H7 (cell line): ENCODE results near the gene TCF12. TPM values are rescaled to one million over a fixed set of nuclear protein-coding genes. Genes with fewer than 3 reads are reported as not detected.

Experiments used
- DNase-seq: peaks from one replicate; pipeline ENCODE4 v3.0.0; 2012
- H3K27me3 ChIP-seq: 2 replicates; pipeline ENCODE4 v1.6.0; 2011; ENCODE audit warnings: mild to moderate bottlenecking, low read length; ENCODE audit not compliant: control insufficient read depth, insufficient read depth
- H3K36me3 ChIP-seq: replicated peaks from 2 replicates; pipeline ENCODE4 v1.5.1; 2011; ENCODE audit warnings: low read length; ENCODE audit not compliant: control insufficient read depth, insufficient read depth
- H3K4me3 ChIP-seq: 2 replicates; pipeline ENCODE4 v1.5.1; 2011; ENCODE audit warnings: low read depth, mild to moderate bottlenecking, control low read depth, low read length, moderate library complexity; ENCODE audit not compliant: insufficient read depth
- total RNA-seq: library from RNA; depleted of rRNA; stranded (reverse); fragments of >200 nt; shearing (Covaris generic); gene quantifications from 2 replicates; pipeline ENCODE4 v1.2.3, GENCODE V29; 2014; rRNA removed

TCF12 gene
- 54.5 and 91.7 TPM in 2 replicates for total RNA-seq

DNA sequence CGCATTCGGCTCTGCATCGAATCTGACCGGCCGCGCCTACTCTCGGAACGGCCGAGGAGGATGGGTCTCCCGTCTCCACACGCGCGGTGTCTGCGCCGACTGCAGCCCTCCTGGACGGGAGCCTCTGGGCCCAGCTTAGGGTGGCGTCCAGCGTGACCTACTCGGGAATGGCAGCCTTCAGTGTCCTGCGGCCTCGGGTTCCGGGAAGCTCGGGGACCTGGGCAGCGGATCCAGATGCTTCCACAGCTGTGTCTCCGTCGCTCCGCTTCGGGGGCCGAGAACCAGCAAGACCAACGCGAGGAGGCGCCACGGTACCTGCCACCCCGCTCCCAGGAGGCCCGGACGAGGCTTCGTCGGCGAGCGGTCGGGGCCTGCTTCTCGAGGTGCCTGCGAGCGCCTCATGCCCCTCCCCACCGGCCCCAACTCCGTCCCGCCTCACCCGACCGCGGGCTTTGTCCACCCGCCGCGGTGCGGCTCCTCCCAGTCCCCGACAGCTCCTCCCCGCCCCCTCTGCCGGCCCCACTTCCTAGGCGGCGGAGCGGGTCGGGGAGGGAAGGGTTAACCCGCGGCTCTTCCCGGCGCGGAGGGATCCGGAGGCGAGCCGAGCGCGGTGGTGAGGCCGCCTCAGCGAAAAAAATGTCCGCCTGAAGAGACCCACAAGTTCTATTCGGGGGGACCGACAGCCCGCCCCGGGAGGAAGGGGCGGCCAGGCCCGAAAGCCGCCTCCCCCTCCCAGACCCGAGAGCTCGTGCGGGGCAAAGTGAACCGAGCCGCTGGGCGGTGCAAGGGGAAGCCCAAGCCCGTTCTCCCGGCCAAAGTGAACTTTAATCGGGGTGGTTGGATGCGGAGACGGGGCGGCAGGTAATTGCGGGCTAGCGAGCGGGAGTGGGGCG, at the start of gene TCF12:
TCF12 (plus strand) TSS at position 599 of the 893 bp plus-strand sequence. CDS start 1,270 bp downstream, outside the sequence.
- DNase-seq, result peak; percentile 95
- Histone ChIP-seq H3K27me3 (no peaks in the 10 kb centered on the region), H3K36me3 (no peaks in the 10 kb centered on the region; the same call in 1 of the 2 replicates), H3K4me3 (peak within 1 kb of the TSS; percentile 90)

DNA sequence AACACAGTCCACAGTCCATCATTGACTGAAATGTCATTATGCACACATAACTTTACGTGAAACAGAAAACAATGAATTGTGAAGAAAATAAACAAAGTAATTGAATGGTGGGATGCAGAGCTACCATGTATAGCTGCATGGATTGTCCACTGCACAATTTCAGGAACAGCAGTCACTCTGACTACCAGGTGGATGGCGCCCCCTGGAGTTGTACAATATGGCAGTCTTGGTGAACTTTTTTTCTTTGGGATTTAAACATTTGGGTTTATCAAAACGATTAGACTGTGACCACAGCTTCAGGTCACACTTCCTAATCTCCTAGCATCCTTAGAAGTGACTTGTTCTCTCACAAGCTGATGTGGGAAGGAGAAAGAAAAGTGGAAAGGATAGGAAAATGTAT, 48.9 kb upstream of the TCF12 start:
- no peak for DNase-seq
- H3K4me3 ChIP-seq, result no peak overlapping the region
- no peaks in the 10 kb centered on the region for H3K27me3 ChIP-seq
- no peaks in the 10 kb centered on the region for H3K36me3 ChIP-seq

DNA sequence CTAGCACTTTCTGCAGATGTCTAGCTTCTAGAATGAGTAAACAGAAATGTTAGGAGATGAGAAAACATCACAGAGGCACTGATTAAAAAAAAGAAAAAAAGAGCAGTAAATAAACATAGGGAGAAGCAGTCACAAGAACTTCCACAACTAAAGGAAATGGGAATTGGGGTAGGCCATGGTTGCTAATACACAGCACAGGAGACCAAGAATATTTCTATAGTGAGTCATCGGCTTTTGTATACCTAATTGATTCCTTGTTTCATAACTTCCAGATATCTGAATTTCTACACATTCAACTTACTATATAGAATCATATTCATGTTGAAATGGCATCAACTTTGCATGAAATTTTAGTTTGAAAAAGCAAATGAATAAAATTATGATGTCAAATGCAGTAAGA, 47.3 kb upstream of the TCF12 start:
- no peak for DNase-seq
- H3K36me3 ChIP-seq, result no peaks in the 10 kb centered on the region
- H3K27me3 ChIP-seq, result no peaks in the 10 kb centered on the region
- no peak overlapping the region for H3K4me3 ChIP-seq

GRCh38 chr15:56871867-56872266, 46.6 kb upstream of the TCF12 start:
- no peak overlapping the region for H3K4me3 ChIP-seq
- no peaks in the 10 kb centered on the region for H3K36me3 ChIP-seq
- DNase-seq, result no peak
- H3K27me3 ChIP-seq, result no peaks in the 10 kb centered on the region

- no peaks in the 10 kb centered on the region for H3K36me3 ChIP-seq
- no peak overlapping the region for H3K4me3 ChIP-seq
- no peaks in the 10 kb centered on the region for H3K27me3 ChIP-seq
- DNase-seq, result no peak
Measured at GRCh38 chr15:56877255-56877970, 41.0 kb upstream of the TCF12 start.

DNA sequence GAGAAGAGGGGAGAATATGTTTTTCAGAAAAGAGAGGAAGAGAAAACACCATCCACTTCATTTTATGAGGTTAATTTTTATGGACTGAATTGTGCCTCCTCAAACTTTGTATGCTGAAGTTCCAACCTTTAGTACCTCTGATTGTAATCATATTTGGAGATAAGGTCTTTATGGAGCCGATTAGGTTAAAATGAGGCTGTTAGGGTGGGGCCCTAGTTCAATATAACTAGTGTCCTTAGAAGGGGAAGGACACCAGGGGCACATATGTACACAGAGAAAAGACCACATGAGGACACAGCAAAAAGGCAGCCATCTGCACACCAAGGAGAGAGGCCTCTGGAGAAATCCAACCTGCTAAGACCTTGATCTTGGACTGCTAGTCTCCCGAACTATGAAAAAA, 38.9 kb upstream of the TCF12 start:
- no peaks in the 10 kb centered on the region for H3K27me3 ChIP-seq
- no peaks in the 10 kb centered on the region for H3K36me3 ChIP-seq
- H3K4me3 ChIP-seq, result no peak overlapping the region
- DNase-seq, result no peak

GRCh38 chr15:56883088-56883487, 35.4 kb upstream of the TCF12 start:
- Histone ChIP-seq H3K27me3 (no peaks in the 10 kb centered on the region), H3K36me3 (no peaks in the 10 kb centered on the region), H3K4me3 (no peak overlapping the region)
- DNase-seq, result no peak

DNA sequence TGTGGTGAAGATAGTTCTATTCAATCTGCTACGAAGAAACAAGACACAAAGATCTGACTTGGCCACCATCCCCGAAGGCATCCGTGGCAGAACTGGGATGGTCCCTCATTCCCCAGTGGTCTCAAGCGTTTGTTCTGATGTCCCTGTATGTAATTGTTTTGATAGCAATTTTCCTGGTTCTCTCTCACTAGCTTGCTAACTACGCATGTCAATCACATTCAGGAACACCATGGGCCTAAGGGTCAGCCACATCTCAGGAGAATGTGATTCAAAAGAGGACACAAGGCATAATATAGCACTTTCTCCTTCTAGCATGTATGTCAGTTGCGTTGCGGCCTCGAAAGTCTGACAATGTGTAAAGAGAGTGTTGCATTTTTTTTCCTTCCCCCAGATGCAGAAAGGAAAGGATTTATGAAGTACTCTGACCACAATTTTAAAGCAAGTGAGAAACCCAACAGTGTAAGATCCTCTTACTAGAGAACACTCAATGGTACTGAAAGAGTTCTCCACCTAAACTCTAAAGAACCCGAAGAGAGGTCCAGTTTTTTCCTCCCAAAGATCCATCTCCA, 32.0 kb upstream of the TCF12 start:
- H3K27me3 ChIP-seq, result no peaks in the 10 kb centered on the region
- no peak for DNase-seq
- H3K36me3 ChIP-seq, result no peaks in the 10 kb centered on the region
- peak overlapping the region; percentile 67 for H3K4me3 ChIP-seq

- Histone ChIP-seq H3K4me3 (peak overlapping the region; percentile 67), H3K27me3 (no peaks in the 10 kb centered on the region), H3K36me3 (no peaks in the 10 kb centered on the region)
- peak; percentile 93 for DNase-seq
Measured at GRCh38 chr15:56886932-56887781, 31.3 kb upstream of the TCF12 start.

DNA sequence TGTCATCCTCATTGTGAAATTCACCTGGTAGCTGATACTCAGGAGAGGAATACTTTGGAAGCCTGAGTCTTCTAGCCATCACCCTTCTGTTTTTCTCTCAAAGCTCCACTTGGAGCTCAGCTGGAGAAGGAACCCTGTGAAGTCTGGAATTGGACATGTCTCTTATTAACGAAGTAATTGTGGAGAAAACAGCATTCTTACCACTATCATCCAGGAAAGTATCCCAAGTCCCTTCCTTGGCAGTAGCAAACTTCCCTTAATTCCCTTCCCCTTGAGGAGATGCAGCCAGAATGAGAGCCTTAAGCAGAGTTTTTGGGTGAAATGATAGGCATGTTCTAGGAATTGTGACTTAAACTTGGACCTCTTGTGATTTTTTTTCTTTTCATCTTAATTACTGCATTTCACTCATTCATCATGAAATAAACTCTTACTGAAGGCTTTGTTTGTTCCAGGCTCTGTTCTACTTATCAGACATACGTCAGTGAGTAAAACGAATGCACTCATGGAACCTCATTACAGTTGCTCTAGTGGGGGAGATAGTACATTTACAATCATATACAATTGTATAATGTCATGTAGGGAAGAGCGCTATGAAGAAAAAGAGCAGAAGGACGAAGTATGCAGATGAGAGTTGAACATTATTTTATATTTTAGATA, 30.5 kb upstream of the TCF12 start:
- DNase-seq, result no peak
- Histone ChIP-seq H3K4me3 (peak overlapping the region; percentile 67), H3K27me3 (no peaks in the 10 kb centered on the region; the same call in none of the 2 replicates), H3K36me3 (no peaks in the 10 kb centered on the region)

DNA sequence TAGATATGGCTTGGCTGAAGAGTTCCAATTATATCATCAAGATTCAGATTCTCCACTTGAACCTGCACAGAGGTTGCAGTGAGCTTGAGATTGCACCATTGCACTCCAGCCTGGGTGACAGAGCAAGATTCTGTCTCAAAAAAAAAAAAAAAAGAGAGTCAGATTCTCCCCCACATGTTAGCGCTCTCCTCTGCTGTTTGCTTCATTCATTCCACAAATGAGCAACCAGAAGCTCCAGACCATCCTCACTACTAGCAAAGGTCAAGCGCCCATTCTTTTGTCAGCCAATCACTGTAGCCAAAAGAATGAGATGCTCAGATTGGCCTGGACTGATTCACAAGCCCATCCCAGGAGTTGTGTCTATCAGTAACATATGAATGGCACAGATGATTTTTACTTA, 28.4 kb upstream of the TCF12 start:
- no peak for DNase-seq
- Histone ChIP-seq H3K27me3 (peaks cover 3% of the 10 kb centered on the region), H3K36me3 (no peaks in the 10 kb centered on the region), H3K4me3 (no peak overlapping the region)

DNA sequence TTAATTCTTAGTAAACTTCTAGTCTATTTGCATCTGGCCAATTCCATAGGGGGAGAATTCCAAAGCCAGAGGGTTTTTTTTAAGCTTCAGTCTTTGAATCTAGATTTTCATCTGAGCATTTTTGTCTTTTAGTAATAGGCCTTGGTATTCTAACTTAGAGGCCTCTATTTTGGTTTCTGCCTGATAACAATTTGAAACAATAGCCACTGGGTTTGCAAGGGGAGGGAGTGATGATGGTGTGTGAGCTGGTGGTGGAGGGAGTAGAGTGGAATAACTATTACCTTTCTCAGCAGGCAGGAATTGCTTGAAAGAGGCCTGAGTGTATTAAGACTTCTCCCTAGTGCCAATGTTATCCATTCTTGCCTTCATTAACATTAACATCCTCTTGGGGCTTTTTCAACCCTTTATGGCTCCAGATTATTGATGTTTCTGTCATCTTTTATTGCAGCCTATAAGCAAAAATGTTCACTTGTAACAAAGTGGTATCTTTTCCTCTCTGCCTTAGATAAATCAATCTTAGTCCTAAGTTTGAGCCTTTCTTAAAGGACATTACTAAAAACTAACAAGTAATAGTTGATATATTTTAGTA, 26.5 kb upstream of the TCF12 start:
- Histone ChIP-seq H3K36me3 (no peaks in the 10 kb centered on the region), H3K27me3 (peaks cover 5% of the 10 kb centered on the region), H3K4me3 (no peak overlapping the region)
- peak; percentile 19 for DNase-seq

GRCh38 chr15:56892659-56893363, 25.6 kb upstream of the TCF12 start:
- DNase-seq, result no peak
- no peak overlapping the region for H3K4me3 ChIP-seq
- peaks cover 5% of the 10 kb centered on the region for H3K27me3 ChIP-seq
- no peaks in the 10 kb centered on the region for H3K36me3 ChIP-seq
